HCT116 (cell line): ENCODE measurements around the gene PUM1.

ENCODE experiments used
- CEBPB ChIP-seq: IDR thresholded peaks from 2 replicates; pipeline ENCODE4 v1.6.1; 2012; ENCODE audit warnings: low read depth
- CTCF ChIP-seq, 3 experiments: fragments of 200-600 bp in 1 of 3; sonication (generic) in 1 of 3; IDR thresholded peaks in 2 of 3; conservative IDR thresholded peaks in 1 of 3; 2 replicates each; pipeline ENCODE4 v1.5.1; 2012 to 2017; ENCODE audit warnings: low read depth in 2 of 3, low read length in 2 of 3, antibody characterized with exemption in 1 of 3, borderline replicate concordance in 1 of 3, control low read depth in 1 of 3, mild to moderate bottlenecking in 1 of 3, mixed read lengths in 1 of 3, mixed run types in 1 of 3, moderate library complexity in 1 of 3; ENCODE audit not compliant: insufficient read depth in 1 of 3
- EZH2phosphoT487 ChIP-seq: fragments of 200-600 bp; IDR thresholded peaks from 2 replicates; pipeline ENCODE4 v1.6.1; 2018; ENCODE audit warnings: antibody characterized with exemption, borderline replicate concordance
- POLR2A ChIP-seq: IDR thresholded peaks from 2 replicates; pipeline ENCODE4 v1.7.0; 2011; ENCODE audit warnings: borderline replicate concordance; ENCODE audit not compliant: insufficient read depth, insufficient read length; ENCODE audit errors: extremely low read depth
- POLR2AphosphoS5 ChIP-seq: IDR thresholded peaks from 2 replicates; pipeline ENCODE4 v1.6.1; 2011; ENCODE audit warnings: mild to moderate bottlenecking, low read depth, low read length, moderate library complexity
- TCF7L2 ChIP-seq: IDR thresholded peaks from 2 replicates; pipeline ENCODE4 v1.7.0; 2011; ENCODE audit warnings: borderline replicate concordance, inconsistent platforms; ENCODE audit not compliant: insufficient read depth, insufficient read length; ENCODE audit errors: extremely low read depth
- ZNF274 ChIP-seq: fragments of 200-500 bp; sonication (Bioruptor generic); IDR thresholded peaks from 2 replicates; pipeline ENCODE4 v1.6.1; 2014; ENCODE audit warnings: mild to moderate bottlenecking, low read depth, low read length, inconsistent platforms
- TF ChIP-seq, protein P1 (sequence below): IDR thresholded peaks from 2 replicates; pipeline ENCODE4 v1.6.1; 2012; ENCODE audit warnings: low read depth

- no peak for TF ChIP-seq POLR2A
- TF ChIP-seq TCF7L2: no peak
- TF ChIP-seq, protein P1, sequence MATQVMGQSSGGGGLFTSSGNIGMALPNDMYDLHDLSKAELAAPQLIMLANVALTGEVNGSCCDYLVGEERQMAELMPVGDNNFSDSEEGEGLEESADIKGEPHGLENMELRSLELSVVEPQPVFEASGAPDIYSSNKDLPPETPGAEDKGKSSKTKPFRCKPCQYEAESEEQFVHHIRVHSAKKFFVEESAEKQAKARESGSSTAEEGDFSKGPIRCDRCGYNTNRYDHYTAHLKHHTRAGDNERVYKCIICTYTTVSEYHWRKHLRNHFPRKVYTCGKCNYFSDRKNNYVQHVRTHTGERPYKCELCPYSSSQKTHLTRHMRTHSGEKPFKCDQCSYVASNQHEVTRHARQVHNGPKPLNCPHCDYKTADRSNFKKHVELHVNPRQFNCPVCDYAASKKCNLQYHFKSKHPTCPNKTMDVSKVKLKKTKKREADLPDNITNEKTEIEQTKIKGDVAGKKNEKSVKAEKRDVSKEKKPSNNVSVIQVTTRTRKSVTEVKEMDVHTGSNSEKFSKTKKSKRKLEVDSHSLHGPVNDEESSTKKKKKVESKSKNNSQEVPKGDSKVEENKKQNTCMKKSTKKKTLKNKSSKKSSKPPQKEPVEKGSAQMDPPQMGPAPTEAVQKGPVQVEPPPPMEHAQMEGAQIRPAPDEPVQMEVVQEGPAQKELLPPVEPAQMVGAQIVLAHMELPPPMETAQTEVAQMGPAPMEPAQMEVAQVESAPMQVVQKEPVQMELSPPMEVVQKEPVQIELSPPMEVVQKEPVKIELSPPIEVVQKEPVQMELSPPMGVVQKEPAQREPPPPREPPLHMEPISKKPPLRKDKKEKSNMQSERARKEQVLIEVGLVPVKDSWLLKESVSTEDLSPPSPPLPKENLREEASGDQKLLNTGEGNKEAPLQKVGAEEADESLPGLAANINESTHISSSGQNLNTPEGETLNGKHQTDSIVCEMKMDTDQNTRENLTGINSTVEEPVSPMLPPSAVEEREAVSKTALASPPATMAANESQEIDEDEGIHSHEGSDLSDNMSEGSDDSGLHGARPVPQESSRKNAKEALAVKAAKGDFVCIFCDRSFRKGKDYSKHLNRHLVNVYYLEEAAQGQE: no peak
- no peak for TF ChIP-seq CTCF (IDR thresholded peaks at IDR 0.05 in 2 of 3, conservative IDR thresholded peaks at IDR 0.05 in 1 of 3; ENCODE audit: borderline replicate concordance in 1 of 3, insufficient read depth in 1 of 3, low read depth in 2 of 3, low read length in 2 of 3)
- peak; percentile 14; the same call in 1 of the 2 replicates for TF ChIP-seq POLR2AphosphoS5
- TF ChIP-seq ZNF274: no peak
- no peak for TF ChIP-seq EZH2phosphoT487
- TF ChIP-seq CEBPB: no peak
These were observed 134.8 kb downstream of the PUM1 start for GRCh38 chr1:30930631-30931173.
